HG03039 (cell line): ENCODE measurements around the gene CRISPLD2.
"Not testable (repeated sequence)": the region's sequence is repeated elsewhere in the genome, so short reads cannot be mapped to it uniquely, and the experiment has no call there.

Source experiments
- ATAC-seq: cut with Tn5 transposase; IDR thresholded peaks from one replicate; pipeline ENCODE4 v1.9.1; 2021; ENCODE audit warnings: mild to moderate bottlenecking, moderate library complexity; ENCODE audit not compliant: unreplicated experiment

The CRISPLD2 gene

GRCh38 chr16:84927621-84928591 lies 108.1 kb downstream of the CRISPLD2 start:
- no peak for ATAC-seq

GRCh38 chr16:84928679-84929420 lies 109.1 kb downstream of the CRISPLD2 start:
- no peak for ATAC-seq

GRCh38 chr16:84929421-84930297 lies 109.9 kb downstream of the CRISPLD2 start:
- ATAC-seq = no peak

GRCh38 chr16:84930298-84931106 lies 110.7 kb downstream of the CRISPLD2 start:
- no peak for ATAC-seq

GRCh38 chr16:84931107-84931494 lies 111.3 kb downstream of the CRISPLD2 start:
- no peak for ATAC-seq

GRCh38 chr16:84931506-84931905 lies 111.7 kb downstream of the CRISPLD2 start:
- ATAC-seq = no peak

GRCh38 chr16:84932681-84933080 lies 112.9 kb downstream of the CRISPLD2 start:
- no peak for ATAC-seq

- ATAC-seq = no peak
Observed at GRCh38 chr16:84933774-84934631, 114.2 kb downstream of the CRISPLD2 start.

- ATAC-seq = no peak
Observed at GRCh38 chr16:84937196-84938005, 117.6 kb downstream of the CRISPLD2 start.

- ATAC-seq = not testable (repeated sequence)
Observed at GRCh38 chr16:84938616-84939015, 118.8 kb downstream of the CRISPLD2 start.

GRCh38 chr16:84940670-84941551 lies 121.1 kb downstream of the CRISPLD2 start:
- ATAC-seq = no peak

- ATAC-seq = no peak
Observed at GRCh38 chr16:84941921-84942320, 122.1 kb downstream of the CRISPLD2 start.

GRCh38 chr16:84942786-84943185 lies 123.0 kb downstream of the CRISPLD2 start:
- no peak for ATAC-seq

- no peak for ATAC-seq
Observed at GRCh38 chr16:84943620-84944019, 123.8 kb downstream of the CRISPLD2 start.

GRCh38 chr16:84947022-84947421 lies 127.2 kb downstream of the CRISPLD2 start:
- no peak for ATAC-seq

- no peak for ATAC-seq
Observed at GRCh38 chr16:84947996-84948850, 128.4 kb downstream of the CRISPLD2 start.
